CD4-positive, alpha-beta T cell treated with Interleukin-1 beta for 1 hour (primary cell): ENCODE results near the gene ASAP2.

Source experiments
- DNase-seq, 2 donors: peaks; one replicate each; pipeline ENCODE4 v3.0.0-alpha.2; 2020 to 2022

Gene ASAP2

GRCh38 chr2:9445089-9445488, 238.5 kb downstream of the ASAP2 start:
- no peak for DNase-seq

GRCh38 chr2:9451231-9451630, 244.6 kb downstream of the ASAP2 start:
- no peak for DNase-seq
